ENCODE data around the gene ZNF440. TPM values are rescaled to one million over a fixed set of nuclear protein-coding genes. Genes with fewer than 3 reads are reported as not detected.

Gene ZNF440
- total RNA-seq, 1 experiment from 2014 or later = 11.9 TPM

DNA sequence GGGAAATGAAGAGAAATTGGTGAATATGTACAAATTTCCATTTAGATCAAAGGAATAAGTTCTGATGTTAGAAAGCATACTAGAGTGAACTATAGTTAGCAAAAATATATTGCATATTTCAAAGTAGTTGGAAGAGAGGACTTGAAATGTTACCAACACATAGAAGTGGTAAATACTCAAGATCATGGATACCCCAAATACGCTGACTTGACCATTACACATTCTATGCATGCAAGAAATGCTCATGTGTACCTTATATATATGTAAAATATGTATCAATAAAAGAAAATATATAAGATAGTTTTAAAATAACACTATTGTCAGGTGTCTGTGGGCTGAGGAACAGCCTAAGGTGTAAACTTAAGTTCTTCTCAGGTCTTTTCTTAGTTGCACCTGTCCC is 30.3 kb upstream of the ZNF440 start:
- ATAC-seq = no peak
- Histone ChIP-seq H3K27ac (ENCODE audit: low read length) (no peak overlapping the region), H2AFZ (ENCODE audit: low read length) (no peak overlapping the region), H3K36me3 (ENCODE audit: low read depth, low read length) (peaks cover 56% of the 10 kb centered on the region), H3K79me2 (ENCODE audit: low read length) (no peaks in the 10 kb centered on the region), H3K27me3 (ENCODE audit: low read length) (no peaks in the 10 kb centered on the region), H3F3A (ENCODE audit: low read length, unreplicated experiment) (no peaks in the 10 kb centered on the region), H3K4me2 (ENCODE audit: low read length) (no peak overlapping the region), H3K9me3 (ENCODE audit: low read length) (peaks cover 67% of the 10 kb centered on the region), H3K4me1 (ENCODE audit: insufficient read depth, low read length) (no peaks in the 10 kb centered on the region), H3K4me3 (ENCODE audit: low read length) (no peak overlapping the region), H3K9me2 (replicated peaks; ENCODE audit: low read length) (no peaks in the 10 kb centered on the region), H4K20me1 (ENCODE audit: low read length) (no peaks in the 10 kb centered on the region), H3K9ac (ENCODE audit: low read length) (no peak overlapping the region)
- POLR2A ChIA-PET (ENCODE audit: unreplicated experiment) = no interaction called here
- intact Hi-C loops (cut with micrococcal nuclease) = no loop called here
- DNase-seq = no peak
- no peak for TF ChIP-seq EZH2 (IDR thresholded peaks at IDR 0.05; ENCODE audit: low read length, unreplicated experiment)
- TF ChIP-seq, protein P1, sequence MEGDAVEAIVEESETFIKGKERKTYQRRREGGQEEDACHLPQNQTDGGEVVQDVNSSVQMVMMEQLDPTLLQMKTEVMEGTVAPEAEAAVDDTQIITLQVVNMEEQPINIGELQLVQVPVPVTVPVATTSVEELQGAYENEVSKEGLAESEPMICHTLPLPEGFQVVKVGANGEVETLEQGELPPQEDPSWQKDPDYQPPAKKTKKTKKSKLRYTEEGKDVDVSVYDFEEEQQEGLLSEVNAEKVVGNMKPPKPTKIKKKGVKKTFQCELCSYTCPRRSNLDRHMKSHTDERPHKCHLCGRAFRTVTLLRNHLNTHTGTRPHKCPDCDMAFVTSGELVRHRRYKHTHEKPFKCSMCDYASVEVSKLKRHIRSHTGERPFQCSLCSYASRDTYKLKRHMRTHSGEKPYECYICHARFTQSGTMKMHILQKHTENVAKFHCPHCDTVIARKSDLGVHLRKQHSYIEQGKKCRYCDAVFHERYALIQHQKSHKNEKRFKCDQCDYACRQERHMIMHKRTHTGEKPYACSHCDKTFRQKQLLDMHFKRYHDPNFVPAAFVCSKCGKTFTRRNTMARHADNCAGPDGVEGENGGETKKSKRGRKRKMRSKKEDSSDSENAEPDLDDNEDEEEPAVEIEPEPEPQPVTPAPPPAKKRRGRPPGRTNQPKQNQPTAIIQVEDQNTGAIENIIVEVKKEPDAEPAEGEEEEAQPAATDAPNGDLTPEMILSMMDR (conservative IDR thresholded peaks at IDR 0.05; ENCODE audit: low read depth, low read length) = no peak
- BruUV-seq (replicated peaks) = no TSS peak
- CTCF ChIA-PET = no interaction called here

DNA sequence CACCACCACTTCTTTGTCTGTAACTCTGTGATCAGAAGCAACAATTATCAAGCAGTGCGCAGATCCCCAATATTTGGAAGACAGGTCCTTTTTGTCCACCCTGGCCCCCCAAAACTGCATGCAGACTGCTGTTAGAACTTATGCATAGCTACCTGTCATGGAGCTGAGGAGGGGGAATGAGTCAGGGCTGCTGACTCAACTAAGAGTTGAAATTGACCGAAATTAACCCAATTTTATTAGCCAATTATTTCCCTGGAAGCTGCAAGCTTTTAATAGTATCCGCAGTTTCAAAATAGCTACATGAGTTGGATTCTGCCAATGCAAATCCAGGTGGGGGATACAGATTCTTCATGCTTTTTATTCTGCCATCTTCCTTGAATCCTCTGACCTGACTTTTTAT is 29.7 kb upstream of the ZNF440 start:
- Histone ChIP-seq H4K20me1 (ENCODE audit: low read length) (no peaks in the 10 kb centered on the region), H3K36me3 (ENCODE audit: low read depth, low read length) (peaks cover 51% of the 10 kb centered on the region), H3K4me1 (ENCODE audit: insufficient read depth, low read length) (no peaks in the 10 kb centered on the region), H2AFZ (ENCODE audit: low read length) (no peak overlapping the region), H3K27me3 (ENCODE audit: low read length) (no peaks in the 10 kb centered on the region), H3K4me3 (ENCODE audit: low read length) (no peak overlapping the region), H3K9me3 (ENCODE audit: low read length) (peaks cover 68% of the 10 kb centered on the region), H3K9me2 (replicated peaks; ENCODE audit: low read length) (no peaks in the 10 kb centered on the region), H3F3A (ENCODE audit: low read length, unreplicated experiment) (no peaks in the 10 kb centered on the region), H3K9ac (ENCODE audit: low read length) (no peak overlapping the region), H3K79me2 (ENCODE audit: low read length) (no peaks in the 10 kb centered on the region), H3K4me2 (ENCODE audit: low read length) (no peak overlapping the region), H3K27ac (ENCODE audit: low read length) (no peak overlapping the region)
- BruUV-seq (replicated peaks) = no TSS peak
- ATAC-seq = no peak
- POLR2A ChIA-PET (ENCODE audit: unreplicated experiment) = no interaction called here
- TF ChIP-seq EZH2phosphoT487 (IDR thresholded peaks at IDR 0.05; ENCODE audit: borderline replicate concordance, low read length) = no peak
- TF ChIP-seq EZH2 (IDR thresholded peaks at IDR 0.05; ENCODE audit: low read length, unreplicated experiment) = no peak
- TF ChIP-seq, protein P1 (conservative IDR thresholded peaks at IDR 0.05; ENCODE audit: low read depth, low read length) = no peak
- DNase-seq = no peak
- intact Hi-C loops (cut with micrococcal nuclease) = no loop called here
- CTCF ChIA-PET = no interaction called here

DNA sequence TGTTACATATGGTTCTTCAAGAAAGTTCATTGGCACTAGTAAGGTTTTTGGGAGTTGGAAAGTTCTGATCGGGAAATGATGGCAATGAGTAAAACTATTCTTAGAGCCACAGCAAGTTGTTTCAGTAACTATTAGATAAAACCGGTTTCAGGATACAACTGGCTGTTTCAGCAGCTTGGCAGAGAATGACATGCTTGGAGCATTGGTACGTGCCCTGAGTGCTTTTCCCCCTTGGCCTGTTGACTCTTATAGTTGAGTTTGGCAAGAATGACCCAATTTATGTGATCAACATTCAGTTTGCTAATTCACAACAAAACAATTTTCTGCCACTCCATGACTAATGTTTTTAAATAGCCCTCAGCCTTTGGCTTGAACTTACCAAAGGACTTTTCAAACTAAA is 26.5 kb upstream of the ZNF440 start:
- H4K20me1 ChIP-seq (ENCODE audit: low read length) = no peaks in the 10 kb centered on the region
- POLR2A ChIA-PET (ENCODE audit: unreplicated experiment) = no interaction called here
- H3K36me3 ChIP-seq (ENCODE audit: low read depth, low read length) = peaks cover 21% of the 10 kb centered on the region
- intact Hi-C loops (cut with micrococcal nuclease) = no loop called here
- H3K4me2 ChIP-seq (ENCODE audit: low read length) = no peak overlapping the region
- no peak overlapping the region for H3K27ac ChIP-seq (ENCODE audit: low read length)
- H2AFZ ChIP-seq (ENCODE audit: low read length) = no peak overlapping the region
- BruUV-seq (replicated peaks) = no TSS peak
- H3K27me3 ChIP-seq (ENCODE audit: low read length) = no peaks in the 10 kb centered on the region
- no peak for TF ChIP-seq EZH2phosphoT487 (IDR thresholded peaks at IDR 0.05; ENCODE audit: borderline replicate concordance, low read length)
- no peak for TF ChIP-seq EZH2 (IDR thresholded peaks at IDR 0.05; ENCODE audit: low read length, unreplicated experiment)
- TF ChIP-seq, protein P1 (conservative IDR thresholded peaks at IDR 0.05; ENCODE audit: low read depth, low read length) = no peak
- ATAC-seq = no peak
- peaks cover 51% of the 10 kb centered on the region for H3K9me3 ChIP-seq (ENCODE audit: low read length)
- no peak overlapping the region for H3K9ac ChIP-seq (ENCODE audit: low read length)
- H3K4me1 ChIP-seq (ENCODE audit: insufficient read depth, low read length) = no peaks in the 10 kb centered on the region
- no peak overlapping the region for H3K4me3 ChIP-seq (ENCODE audit: low read length)
- no peaks in the 10 kb centered on the region for H3F3A ChIP-seq (ENCODE audit: low read length, unreplicated experiment)
- H3K79me2 ChIP-seq (ENCODE audit: low read length) = no peaks in the 10 kb centered on the region
- CTCF ChIA-PET = no interaction called here
- no peaks in the 10 kb centered on the region for H3K9me2 ChIP-seq (replicated peaks; ENCODE audit: low read length)
- no peak for DNase-seq

All from PC-3 (cell line).